ENCODE results near the gene NFKBIB.

DNA sequence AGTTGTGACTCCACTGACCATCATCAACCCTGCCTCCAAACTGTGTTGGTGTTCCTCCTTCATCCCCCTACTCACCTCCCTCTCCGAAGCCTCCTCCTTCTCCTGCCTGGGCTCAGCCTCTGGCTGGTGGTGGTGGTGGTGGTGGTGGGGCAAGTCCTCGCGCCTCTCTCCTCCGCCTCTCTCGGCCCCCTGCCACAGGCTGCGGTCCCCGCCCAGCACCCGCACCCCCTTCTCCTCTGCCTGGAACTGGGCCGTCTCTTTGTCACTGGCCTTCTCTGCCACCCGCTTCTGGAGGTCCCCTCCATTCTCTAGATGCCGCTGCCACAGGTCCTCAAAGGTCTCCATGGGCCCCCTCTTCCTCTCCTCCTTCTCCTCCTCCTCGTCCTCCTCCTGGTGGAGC is 10.7 kb downstream of the NFKBIB start:
- TF ChIP-seq POLR2A (IDR thresholded peaks at IDR 0.05), result no peak
- TF ChIP-seq, protein P1, sequence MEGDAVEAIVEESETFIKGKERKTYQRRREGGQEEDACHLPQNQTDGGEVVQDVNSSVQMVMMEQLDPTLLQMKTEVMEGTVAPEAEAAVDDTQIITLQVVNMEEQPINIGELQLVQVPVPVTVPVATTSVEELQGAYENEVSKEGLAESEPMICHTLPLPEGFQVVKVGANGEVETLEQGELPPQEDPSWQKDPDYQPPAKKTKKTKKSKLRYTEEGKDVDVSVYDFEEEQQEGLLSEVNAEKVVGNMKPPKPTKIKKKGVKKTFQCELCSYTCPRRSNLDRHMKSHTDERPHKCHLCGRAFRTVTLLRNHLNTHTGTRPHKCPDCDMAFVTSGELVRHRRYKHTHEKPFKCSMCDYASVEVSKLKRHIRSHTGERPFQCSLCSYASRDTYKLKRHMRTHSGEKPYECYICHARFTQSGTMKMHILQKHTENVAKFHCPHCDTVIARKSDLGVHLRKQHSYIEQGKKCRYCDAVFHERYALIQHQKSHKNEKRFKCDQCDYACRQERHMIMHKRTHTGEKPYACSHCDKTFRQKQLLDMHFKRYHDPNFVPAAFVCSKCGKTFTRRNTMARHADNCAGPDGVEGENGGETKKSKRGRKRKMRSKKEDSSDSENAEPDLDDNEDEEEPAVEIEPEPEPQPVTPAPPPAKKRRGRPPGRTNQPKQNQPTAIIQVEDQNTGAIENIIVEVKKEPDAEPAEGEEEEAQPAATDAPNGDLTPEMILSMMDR (IDR thresholded peaks at IDR 0.05), result no peak

All from right lobe of liver (tissue), 4 donors.